ENCODE measurements around the gene OSTM1. TPM values are rescaled to one million over a fixed set of nuclear protein-coding genes. Genes with fewer than 3 reads are reported as not detected.

OSTM1 gene
- polyA plus RNA-seq, 1 donor from 2014 or later = 54.7 TPM

DNA sequence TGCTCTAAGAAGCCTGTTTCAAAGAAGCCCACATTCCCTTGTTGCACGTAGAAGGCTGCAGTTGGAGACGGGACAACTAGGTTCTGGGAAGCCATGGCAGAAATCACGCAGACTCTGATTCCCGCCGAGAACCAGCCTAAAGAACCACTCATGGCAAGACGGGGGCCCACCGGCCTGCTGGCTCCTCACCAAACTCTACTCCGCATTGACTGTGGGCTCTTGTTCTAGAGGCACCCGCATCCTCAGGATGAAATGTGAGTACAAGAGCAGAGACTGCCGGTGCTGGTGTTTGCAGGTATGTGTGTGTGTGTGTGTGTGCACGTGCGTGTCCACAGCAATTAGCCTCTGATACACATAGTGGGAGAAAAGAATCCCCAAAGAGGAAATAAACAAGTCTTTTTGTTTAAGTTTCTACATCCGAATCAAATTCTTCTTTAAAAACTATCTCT, 49.0 kb upstream of the OSTM1 start:
- H4K20me1 ChIP-seq (ENCODE audit: insufficient read depth) = no peaks in the 10 kb centered on the region
- no peak overlapping the region for H3K4me2 ChIP-seq (ENCODE audit: low read length)
- no peaks in the 10 kb centered on the region for H3K36me3 ChIP-seq (ENCODE audit: insufficient read depth, low read length)
- H3K9me2 ChIP-seq (ENCODE audit: insufficient read depth, low read length) = no peaks in the 10 kb centered on the region
- no peak overlapping the region for H3K4me3 ChIP-seq (ENCODE audit: low read length)
- no peaks in the 10 kb centered on the region for H3K79me2 ChIP-seq (replicated peaks; ENCODE audit: insufficient read depth, low read length)
- TF ChIP-seq MXI1 (conservative IDR thresholded peaks at IDR 0.05; ENCODE audit: poor library complexity, severe bottlenecking) (no peak), EZH2 (IDR thresholded peaks at IDR 0.05; ENCODE audit: borderline replicate concordance, insufficient read depth, low read length, poor library complexity, severe bottlenecking) (no peak), EP300 (conservative IDR thresholded peaks at IDR 0.05; ENCODE audit: poor library complexity, severe bottlenecking) (no peak), RAD21 (conservative IDR thresholded peaks at IDR 0.05) (no peak), CTCF (IDR thresholded peaks at IDR 0.05; ENCODE audit: poor library complexity, severe bottlenecking) (no peak), REST (IDR thresholded peaks at IDR 0.05; ENCODE audit: borderline replicate concordance) (no peak), POLR2AphosphoS5 (IDR thresholded peaks at IDR 0.05) (no peak), TAF1 (IDR thresholded peaks at IDR 0.05; ENCODE audit: low read depth) (no peak), SMC3 (conservative IDR thresholded peaks at IDR 0.05; ENCODE audit: poor library complexity) (no peak)
- H3K27ac ChIP-seq (ENCODE audit: low read length) = no peak overlapping the region
- H3K9me3 ChIP-seq (ENCODE audit: low read length) = no peaks in the 10 kb centered on the region
- H2AFZ ChIP-seq (ENCODE audit: low read depth, low read length) = no peak overlapping the region
- H3K27me3 ChIP-seq (ENCODE audit: insufficient read depth, low read depth, low read length) = peaks cover 43% of the 10 kb centered on the region
- no peak overlapping the region for H3K9ac ChIP-seq (ENCODE audit: low read length)
- peaks cover 4% of the 10 kb centered on the region for H3F3A ChIP-seq (ENCODE audit: insufficient read depth, low read length, poor library complexity, severe bottlenecking)

GRCh38 chr6:108121612-108122011, 47.1 kb upstream of the OSTM1 start:
- Histone ChIP-seq H3K27me3 (ENCODE audit: insufficient read depth, low read depth, low read length) (peaks cover 61% of the 10 kb centered on the region), H3K9ac (ENCODE audit: low read length) (no peak overlapping the region), H3F3A (ENCODE audit: insufficient read depth, low read length, poor library complexity, severe bottlenecking) (peaks cover 4% of the 10 kb centered on the region), H2AFZ (ENCODE audit: low read depth, low read length) (no peak overlapping the region), H3K36me3 (ENCODE audit: insufficient read depth, low read length) (no peaks in the 10 kb centered on the region), H3K4me2 (ENCODE audit: low read length) (no peak overlapping the region), H3K9me3 (ENCODE audit: low read length) (no peaks in the 10 kb centered on the region), H3K4me3 (ENCODE audit: low read length) (no peak overlapping the region), H3K27ac (ENCODE audit: low read length) (no peak overlapping the region), H3K9me2 (ENCODE audit: insufficient read depth, low read length) (no peaks in the 10 kb centered on the region), H3K79me2 (replicated peaks; ENCODE audit: insufficient read depth, low read length) (no peaks in the 10 kb centered on the region), H4K20me1 (ENCODE audit: insufficient read depth) (no peaks in the 10 kb centered on the region)
- no peak for TF ChIP-seq RAD21 (conservative IDR thresholded peaks at IDR 0.05)
- no peak for TF ChIP-seq TAF1 (IDR thresholded peaks at IDR 0.05; ENCODE audit: low read depth)
- TF ChIP-seq EZH2 (IDR thresholded peaks at IDR 0.05; ENCODE audit: borderline replicate concordance, insufficient read depth, low read length, poor library complexity, severe bottlenecking) = no peak
- no peak for TF ChIP-seq SMC3 (conservative IDR thresholded peaks at IDR 0.05; ENCODE audit: poor library complexity)
- no peak for TF ChIP-seq REST (IDR thresholded peaks at IDR 0.05; ENCODE audit: borderline replicate concordance)
- TF ChIP-seq EP300 (conservative IDR thresholded peaks at IDR 0.05; ENCODE audit: poor library complexity, severe bottlenecking) = no peak
- no peak for TF ChIP-seq CTCF (IDR thresholded peaks at IDR 0.05; ENCODE audit: poor library complexity, severe bottlenecking)
- TF ChIP-seq MXI1 (conservative IDR thresholded peaks at IDR 0.05; ENCODE audit: poor library complexity, severe bottlenecking) = no peak
- no peak for TF ChIP-seq POLR2AphosphoS5 (IDR thresholded peaks at IDR 0.05)

Data from neural cell (in vitro differentiated cells).